ENCODE measurements around the gene OR7G3. TPM values are rescaled to one million over a fixed set of nuclear protein-coding genes. Genes with fewer than 3 reads are reported as not detected.

Gene OR7G3
- not detected for total RNA-seq

- ChIA-PET POLR2A (no interaction called here), CTCF (no interaction called here)
- H3K27ac Mint-ChIP-seq, result no peak within 1 kb of the TSS
- no peak for DNase-seq
- no peaks in the 10 kb centered on the region for H3K27me3 Mint-ChIP-seq
- H3K4me1 Mint-ChIP-seq, result peaks cover 5% of the 10 kb centered on the region
- no peaks in the 10 kb centered on the region for H3K36me3 Mint-ChIP-seq (ENCODE audit: low read depth)
- H3K9me3 Mint-ChIP-seq, result no peaks in the 10 kb centered on the region
- H3K4me3 Mint-ChIP-seq, result no peak within 1 kb of the TSS
Observed at GRCh38 chr19:9126900-9127405, at the start of gene OR7G3. OR7G3 (minus strand) TSS chr19:9126950; CDS start chr19:9126950, 0 bp downstream.

GRCh38 chr19:9175326-9175725 lies 48.6 kb upstream of the OR7G3 start:
- POLR2A ChIA-PET, result no interaction called here
- CTCF ChIA-PET, result no interaction called here
- H3K27me3 Mint-ChIP-seq, result no peaks in the 10 kb centered on the region
- no peak overlapping the region for H3K4me3 Mint-ChIP-seq
- H3K27ac Mint-ChIP-seq, result no peak overlapping the region
- no peaks in the 10 kb centered on the region for H3K36me3 Mint-ChIP-seq (ENCODE audit: low read depth)
- DNase-seq, result no peak
- H3K4me1 Mint-ChIP-seq, result no peaks in the 10 kb centered on the region
- H3K9me3 Mint-ChIP-seq, result peaks cover 5% of the 10 kb centered on the region

GRCh38 chr19:9171393-9171991 lies 44.7 kb upstream of the OR7G3 start:
- DNase-seq, result no peak
- POLR2A ChIA-PET, result no interaction called here
- Mint-ChIP-seq H3K9me3 (peaks cover 12% of the 10 kb centered on the region), H3K27ac (no peak overlapping the region), H3K27me3 (no peaks in the 10 kb centered on the region), H3K4me3 (no peak overlapping the region), H3K4me1 (no peaks in the 10 kb centered on the region), H3K36me3 (ENCODE audit: low read depth) (peaks cover 15% of the 10 kb centered on the region)
- CTCF ChIA-PET, result no interaction called here

- CTCF ChIA-PET, result no interaction called here
- Mint-ChIP-seq H3K27ac (no peak overlapping the region), H3K9me3 (peaks cover 20% of the 10 kb centered on the region), H3K27me3 (no peaks in the 10 kb centered on the region), H3K4me1 (no peaks in the 10 kb centered on the region), H3K36me3 (ENCODE audit: low read depth) (peaks cover 56% of the 10 kb centered on the region), H3K4me3 (no peak overlapping the region)
- DNase-seq, result no peak
- POLR2A ChIA-PET, result no interaction called here
Observed at GRCh38 chr19:9166846-9167245, 40.1 kb upstream of the OR7G3 start.

GRCh38 chr19:9165261-9165660 lies 38.5 kb upstream of the OR7G3 start:
- Mint-ChIP-seq H3K9me3 (peaks cover 32% of the 10 kb centered on the region), H3K27me3 (no peaks in the 10 kb centered on the region), H3K4me1 (no peaks in the 10 kb centered on the region), H3K36me3 (ENCODE audit: low read depth) (peaks cover 72% of the 10 kb centered on the region), H3K27ac (no peak overlapping the region), H3K4me3 (no peak overlapping the region)
- CTCF ChIA-PET, result no interaction called here
- POLR2A ChIA-PET, result no interaction called here
- DNase-seq, result no peak

- ChIA-PET POLR2A (no interaction called here), CTCF (no interaction called here)
- no peak overlapping the region for H3K27ac Mint-ChIP-seq
- H3K4me3 Mint-ChIP-seq, result no peak overlapping the region
- no peaks in the 10 kb centered on the region for H3K27me3 Mint-ChIP-seq
- no peak for DNase-seq
- H3K4me1 Mint-ChIP-seq, result no peaks in the 10 kb centered on the region
- H3K9me3 Mint-ChIP-seq, result peaks cover 33% of the 10 kb centered on the region
- peaks cover 94% of the 10 kb centered on the region for H3K36me3 Mint-ChIP-seq (ENCODE audit: low read depth)
Observed at GRCh38 chr19:9161427-9161826, 34.7 kb upstream of the OR7G3 start.

GRCh38 chr19:9159891-9160290 lies 33.1 kb upstream of the OR7G3 start:
- ChIA-PET CTCF (no interaction called here), POLR2A (no interaction called here)
- H3K4me3 Mint-ChIP-seq, result no peak overlapping the region

GRCh38 chr19:9156304-9156703 lies 29.6 kb upstream of the OR7G3 start:
- ChIA-PET POLR2A (no interaction called here), CTCF (no interaction called here)
- no peaks in the 10 kb centered on the region for H3K27me3 Mint-ChIP-seq
- H3K27ac Mint-ChIP-seq, result no peak overlapping the region
- no peak overlapping the region for H3K4me3 Mint-ChIP-seq
- no peak for DNase-seq
- peaks cover 3% of the 10 kb centered on the region for H3K4me1 Mint-ChIP-seq
- H3K9me3 Mint-ChIP-seq, result peaks cover 48% of the 10 kb centered on the region
- H3K36me3 Mint-ChIP-seq (ENCODE audit: low read depth), result peaks cover 98% of the 10 kb centered on the region

More at GRCh38 chr19:9159891-9160290, 33.1 kb upstream of the OR7G3 start:
- no peaks in the 10 kb centered on the region for H3K4me1 Mint-ChIP-seq
- peaks cover 41% of the 10 kb centered on the region for H3K9me3 Mint-ChIP-seq
- H3K36me3 Mint-ChIP-seq (ENCODE audit: low read depth), result peaks cover 95% of the 10 kb centered on the region
- no peak overlapping the region for H3K27ac Mint-ChIP-seq
- DNase-seq, result no peak
- H3K27me3 Mint-ChIP-seq, result no peaks in the 10 kb centered on the region

GRCh38 chr19:9155591-9155990 lies 28.8 kb upstream of the OR7G3 start:
- H3K4me3 Mint-ChIP-seq, result no peak overlapping the region
- CTCF ChIA-PET, result no interaction called here
- peaks cover 48% of the 10 kb centered on the region for H3K9me3 Mint-ChIP-seq
- H3K36me3 Mint-ChIP-seq (ENCODE audit: low read depth), result peaks cover 98% of the 10 kb centered on the region
- POLR2A ChIA-PET, result no interaction called here
- H3K27me3 Mint-ChIP-seq, result no peaks in the 10 kb centered on the region
- H3K27ac Mint-ChIP-seq, result no peak overlapping the region
- no peak for DNase-seq
- peaks cover 6% of the 10 kb centered on the region for H3K4me1 Mint-ChIP-seq

GRCh38 chr19:9151367-9151766 lies 24.6 kb upstream of the OR7G3 start:
- ChIA-PET POLR2A (interaction anchor here (0.5 kb wide), 1 partner anchor 70 kb away, joined by 3 read pairs; no protein-coding TSS in a partner anchor), CTCF (no interaction called here)
- peaks cover 65% of the 10 kb centered on the region for H3K9me3 Mint-ChIP-seq
- H3K27ac Mint-ChIP-seq, result no peak overlapping the region
- no peaks in the 10 kb centered on the region for H3K27me3 Mint-ChIP-seq
- H3K4me1 Mint-ChIP-seq, result peaks cover 17% of the 10 kb centered on the region
- H3K4me3 Mint-ChIP-seq, result no peak overlapping the region
- no peak for DNase-seq
- H3K36me3 Mint-ChIP-seq (ENCODE audit: low read depth), result peaks cover 98% of the 10 kb centered on the region

GRCh38 chr19:9150650-9151049 lies 23.9 kb upstream of the OR7G3 start:
- Mint-ChIP-seq H3K9me3 (peaks cover 68% of the 10 kb centered on the region), H3K36me3 (ENCODE audit: low read depth) (peaks cover 96% of the 10 kb centered on the region), H3K4me3 (no peak overlapping the region), H3K4me1 (peaks cover 17% of the 10 kb centered on the region), H3K27ac (no peak overlapping the region), H3K27me3 (no peaks in the 10 kb centered on the region)
- DNase-seq, result no peak
- ChIA-PET POLR2A (no interaction called here), CTCF (no interaction called here)

- ChIA-PET POLR2A (no interaction called here), CTCF (no interaction called here)
- Mint-ChIP-seq H3K36me3 (ENCODE audit: low read depth) (peaks cover 96% of the 10 kb centered on the region), H3K27me3 (no peaks in the 10 kb centered on the region), H3K27ac (no peak overlapping the region), H3K4me3 (no peak overlapping the region), H3K9me3 (peaks cover 66% of the 10 kb centered on the region), H3K4me1 (peaks cover 17% of the 10 kb centered on the region)
- no peak for DNase-seq
Observed at GRCh38 chr19:9149997-9150396, 23.2 kb upstream of the OR7G3 start.

GRCh38 chr19:9148697-9149096 lies 21.9 kb upstream of the OR7G3 start:
- Mint-ChIP-seq H3K9me3 (peaks cover 71% of the 10 kb centered on the region), H3K4me1 (peaks cover 19% of the 10 kb centered on the region), H3K4me3 (no peak overlapping the region), H3K27ac (no peak overlapping the region), H3K36me3 (ENCODE audit: low read depth) (peaks cover 96% of the 10 kb centered on the region), H3K27me3 (no peaks in the 10 kb centered on the region)
- CTCF ChIA-PET, result no interaction called here
- POLR2A ChIA-PET, result interaction anchor here (0.7 kb wide), 1 partner anchor 8 kb away, joined by 3 read pairs; the partner anchor contains the start of gene ZNF317
- DNase-seq, result no peak

GRCh38 chr19:9146882-9147281 lies 20.1 kb upstream of the OR7G3 start:
- Mint-ChIP-seq H3K4me1 (peaks cover 30% of the 10 kb centered on the region), H3K27me3 (no peaks in the 10 kb centered on the region), H3K27ac (no peak overlapping the region), H3K9me3 (peaks cover 64% of the 10 kb centered on the region), H3K4me3 (no peak overlapping the region), H3K36me3 (ENCODE audit: low read depth) (peaks cover 94% of the 10 kb centered on the region)
- POLR2A ChIA-PET, result no interaction called here
- no peak for DNase-seq
- CTCF ChIA-PET, result no interaction called here

Data from activated CD4-positive, alpha-beta memory T cell treated with anti-CD3 and anti-CD28 coated beads, Interleukin-2, amount 10 ng/mL, durations not matched to agents 7 days and 5 days (primary cell).